ENCODE measurements around the gene PGS1. TPM values are rescaled to one million over a fixed set of nuclear protein-coding genes. Genes with fewer than 3 reads are reported as not detected.
A peak's percentile ranks its signal among the peaks of the same experiment; 100 is the strongest.

PGS1 gene
- total RNA-seq, 1 experiment from 2014 or later: 25.7 TPM

DNA sequence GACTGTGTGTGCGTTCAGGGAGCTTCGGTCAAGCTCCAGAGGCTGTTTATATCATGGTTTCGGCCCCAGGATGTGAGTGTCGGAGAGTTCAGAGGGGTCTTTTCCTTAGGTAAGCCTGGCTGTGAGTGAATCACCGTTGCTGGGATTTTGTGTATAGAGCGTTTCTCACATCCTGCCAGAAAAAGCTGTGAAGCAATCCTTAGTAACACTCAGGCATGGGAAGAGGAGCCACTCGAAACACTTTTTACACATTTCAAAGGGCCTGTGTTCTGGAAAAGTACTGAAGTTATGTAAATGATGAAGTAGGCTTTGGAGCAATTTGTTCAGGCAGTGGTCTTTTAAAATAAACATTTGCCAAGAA, 662 bp downstream of the PGS1 start:
- TSS peak; percentile 56 for BruUV-seq (replicated peaks)
- DNase-seq (ENCODE audit: unreplicated experiment): peak; percentile 81
- intact Hi-C loops (cut with micrococcal nuclease): no loop called here
- POLR2A ChIA-PET: interaction anchor here (0.6 to 3.9 kb wide), 8 partner anchors 9 to 1724 kb away, joined by 3 to 35 read pairs (median 4); partner anchors contain the start of genes SOCS3 and USP36
- H3K36me3 Mint-ChIP-seq (ENCODE audit: insufficient read depth, unreplicated experiment): peaks cover 16% of the 10 kb centered on the region
- peak overlapping the region; percentile 85 for H3K4me3 Mint-ChIP-seq (ENCODE audit: unreplicated experiment)
- CTCF ChIA-PET: interaction anchor here (0.6 to 1.1 kb wide), 2 partner anchors 67 to 131 kb away, joined by 3 to 6 read pairs; no protein-coding TSS in a partner anchor
- H3K27ac Mint-ChIP-seq (ENCODE audit: low read depth, unreplicated experiment): peak overlapping the region; percentile 66
- peaks cover 58% of the 10 kb centered on the region for H3K4me1 Mint-ChIP-seq (ENCODE audit: insufficient read depth, unreplicated experiment)
- no peaks in the 10 kb centered on the region for H3K9me3 Mint-ChIP-seq (ENCODE audit: unreplicated experiment)
- no peaks in the 10 kb centered on the region for H3K27me3 Mint-ChIP-seq (ENCODE audit: insufficient read depth, unreplicated experiment)
- TF ChIP-seq, protein P1, sequence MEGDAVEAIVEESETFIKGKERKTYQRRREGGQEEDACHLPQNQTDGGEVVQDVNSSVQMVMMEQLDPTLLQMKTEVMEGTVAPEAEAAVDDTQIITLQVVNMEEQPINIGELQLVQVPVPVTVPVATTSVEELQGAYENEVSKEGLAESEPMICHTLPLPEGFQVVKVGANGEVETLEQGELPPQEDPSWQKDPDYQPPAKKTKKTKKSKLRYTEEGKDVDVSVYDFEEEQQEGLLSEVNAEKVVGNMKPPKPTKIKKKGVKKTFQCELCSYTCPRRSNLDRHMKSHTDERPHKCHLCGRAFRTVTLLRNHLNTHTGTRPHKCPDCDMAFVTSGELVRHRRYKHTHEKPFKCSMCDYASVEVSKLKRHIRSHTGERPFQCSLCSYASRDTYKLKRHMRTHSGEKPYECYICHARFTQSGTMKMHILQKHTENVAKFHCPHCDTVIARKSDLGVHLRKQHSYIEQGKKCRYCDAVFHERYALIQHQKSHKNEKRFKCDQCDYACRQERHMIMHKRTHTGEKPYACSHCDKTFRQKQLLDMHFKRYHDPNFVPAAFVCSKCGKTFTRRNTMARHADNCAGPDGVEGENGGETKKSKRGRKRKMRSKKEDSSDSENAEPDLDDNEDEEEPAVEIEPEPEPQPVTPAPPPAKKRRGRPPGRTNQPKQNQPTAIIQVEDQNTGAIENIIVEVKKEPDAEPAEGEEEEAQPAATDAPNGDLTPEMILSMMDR (IDR thresholded peaks at IDR 0.05; ENCODE audit: unreplicated experiment): no peak

DNA sequence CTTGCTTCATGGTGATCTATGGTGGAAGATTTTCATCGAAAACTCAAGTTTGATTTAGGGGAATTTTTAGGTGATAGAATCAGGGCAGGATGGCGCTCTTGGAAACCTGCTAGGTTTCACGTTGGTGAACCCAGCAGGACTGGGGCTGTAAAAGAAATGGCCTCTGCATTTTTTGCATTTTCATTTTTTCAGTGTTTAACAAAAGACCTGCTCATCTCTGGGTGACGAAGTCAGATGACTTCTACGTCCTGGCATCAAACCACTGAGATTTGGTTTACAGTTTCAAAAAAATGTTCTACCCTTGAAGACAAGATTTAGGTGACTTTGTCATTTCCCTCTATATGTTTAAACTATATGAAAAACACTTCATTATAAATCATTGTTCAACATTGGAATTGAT, 1.9 kb downstream of the PGS1 start:
- Mint-ChIP-seq H3K4me1 (ENCODE audit: insufficient read depth, unreplicated experiment) (peaks cover 57% of the 10 kb centered on the region), H3K9me3 (ENCODE audit: unreplicated experiment) (no peaks in the 10 kb centered on the region), H3K27ac (ENCODE audit: low read depth, unreplicated experiment) (no peak overlapping the region), H3K36me3 (ENCODE audit: insufficient read depth, unreplicated experiment) (peaks cover 22% of the 10 kb centered on the region), H3K4me3 (ENCODE audit: unreplicated experiment) (peak overlapping the region; percentile 29), H3K27me3 (ENCODE audit: insufficient read depth, unreplicated experiment) (no peaks in the 10 kb centered on the region)
- ChIA-PET POLR2A (interaction anchor here (3.9 kb wide), 1 partner anchor 21 kb away, joined by 35 read pairs; the partner anchor contains the start of gene SOCS3), CTCF (no interaction called here)
- DNase-seq (ENCODE audit: unreplicated experiment): no peak
- TSS peak; percentile 24 for BruUV-seq (replicated peaks)
- intact Hi-C loops (cut with micrococcal nuclease): no loop called here
- TF ChIP-seq, protein P1 (IDR thresholded peaks at IDR 0.05; ENCODE audit: unreplicated experiment): no peak

DNA sequence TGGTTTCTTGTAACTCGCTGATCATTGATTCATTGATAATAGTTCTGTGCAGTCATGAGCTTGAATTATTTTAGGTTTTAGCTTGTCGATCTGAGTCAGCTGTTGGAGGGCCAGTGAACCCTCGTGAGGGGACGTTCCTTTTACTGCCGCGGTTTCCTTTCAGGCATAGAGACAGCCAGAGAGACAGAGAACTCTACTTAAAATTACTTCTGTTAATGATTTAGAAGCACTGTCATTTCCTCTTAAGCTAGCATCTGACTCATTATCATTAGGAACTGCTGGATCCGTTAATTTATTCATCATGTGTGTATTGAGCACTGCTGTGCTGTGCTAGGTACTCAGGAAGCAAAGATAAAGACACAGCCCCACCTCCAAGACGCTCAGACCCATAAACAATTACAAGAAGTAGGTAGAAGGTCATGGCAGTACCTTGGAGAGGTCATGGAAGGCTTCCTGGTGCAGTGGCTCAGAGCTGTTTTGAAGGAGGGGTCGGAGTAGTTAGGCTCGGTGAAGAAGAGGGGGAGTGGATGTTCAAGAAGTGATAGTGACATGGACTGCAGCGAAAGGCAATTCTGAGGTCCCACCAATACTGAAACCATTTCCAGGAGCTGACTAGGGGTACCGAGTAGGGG, 3.3 kb downstream of the PGS1 start:
- peaks cover 56% of the 10 kb centered on the region for H3K4me1 Mint-ChIP-seq (ENCODE audit: insufficient read depth, unreplicated experiment)

More for the DNA sequence above, 3.3 kb downstream of the PGS1 start:
- CTCF ChIA-PET: interaction anchor here (0.5 to 1.5 kb wide), 4 partner anchors 21 to 973 kb away, joined by 3 to 4 read pairs (median 4); no protein-coding TSS in a partner anchor
- no peaks in the 10 kb centered on the region for H3K27me3 Mint-ChIP-seq (ENCODE audit: insufficient read depth, unreplicated experiment)
- TF ChIP-seq, protein P1 (IDR thresholded peaks at IDR 0.05; ENCODE audit: unreplicated experiment): no peak
- POLR2A ChIA-PET: interaction anchor here (0.6 to 1.3 kb wide), 5 partner anchors 10 to 109 kb away, joined by 3 to 6 read pairs (median 3); no protein-coding TSS in a partner anchor
- no peak overlapping the region for H3K27ac Mint-ChIP-seq (ENCODE audit: low read depth, unreplicated experiment)
- intact Hi-C loops (cut with micrococcal nuclease): no loop called here
- BruUV-seq (replicated peaks): no TSS peak
- no peaks in the 10 kb centered on the region for H3K9me3 Mint-ChIP-seq (ENCODE audit: unreplicated experiment)
- peaks cover 22% of the 10 kb centered on the region for H3K36me3 Mint-ChIP-seq (ENCODE audit: insufficient read depth, unreplicated experiment)
- no peak for DNase-seq (ENCODE audit: unreplicated experiment)
- no peak overlapping the region for H3K4me3 Mint-ChIP-seq (ENCODE audit: unreplicated experiment)
